ENCODE measurements around the gene GATAD2B.

- no peak for TF ChIP-seq GATA2 (IDR thresholded peaks at IDR 0.05; ENCODE audit: low read depth, low read length)
- no peak for TF ChIP-seq GATA3 (IDR thresholded peaks at IDR 0.05; ENCODE audit: low read depth, low read length)
Measured at GRCh38 chr1:153951801-153952200, 29.0 kb upstream of the GATAD2B start.
